Colonic mucosa (tissue), 4 donors: Measurements from ENCODE around the gene HEATR5A. TPM values are rescaled to one million over a fixed set of nuclear protein-coding genes. Genes with fewer than 3 reads are reported as not detected.
"Not testable (repeated sequence)": the region's sequence is repeated elsewhere in the genome, so short reads cannot be mapped to it uniquely, and the experiment has no call there.

Experiments used
- DNase-seq: peaks from one replicate; pipeline ENCODE4 v3.0.0-alpha.2; 2020
- H3K27ac ChIP-seq: fragments of 200-600 bp; one replicate; pipeline ENCODE4 v1.8.0; 2021
- H3K27me3 ChIP-seq: fragments of 200-600 bp; one replicate; pipeline ENCODE4 v1.8.0; 2021
- H3K36me3 ChIP-seq: fragments of 200-600 bp; one replicate; pipeline ENCODE4 v1.8.0; 2021
- H3K4me1 ChIP-seq: fragments of 200-600 bp; one replicate; pipeline ENCODE4 v1.8.0; 2021; ENCODE audit warnings: mild to moderate bottlenecking
- H3K4me3 ChIP-seq: fragments of 200-600 bp; one replicate; pipeline ENCODE4 v1.8.0; 2021
- H3K9ac ChIP-seq, 2 donors: one replicate each; pipeline ENCODE4 v1.7.0; 2013; ENCODE audit warnings: control low read depth in 2 of 2, low read depth in 2 of 2, low read length in 2 of 2
- H3K9me3 ChIP-seq: fragments of 200-600 bp; one replicate; pipeline ENCODE4 v1.8.0; 2021
- intact Hi-C: fragments of 100-400 bp; cut with DNase I; formaldehyde crosslinking; loops from one replicate; pipeline ENCODE4 v1.14.1; 2022
- total RNA-seq, 2 donors: library from RNA; stranded (reverse); fragmentation: NEBNext Ultra II Directional in 1 of 2; extraction: Animal tissue kit (Norgen Biotek cat#: 25700) in 1 of 2; gene quantifications; one replicate each; pipeline ENCODE4 v1.2.1, GENCODE V29; 2021
- TF ChIP-seq, protein P1 (sequence below): fragments of 200-600 bp; IDR thresholded peaks from one replicate; pipeline ENCODE4 v1.8.0; 2022; ENCODE audit warnings: antibody characterized with exemption, mild to moderate bottlenecking
- donor health status: healthy.
- donor health status: DM: no; HTN: no; CAD: no.
- donor health status: DM: no; HTN: no; CAD: no.

Gene HEATR5A
- total RNA-seq, 2 donors from 2014 or later: 45.5 to 58.2 TPM

DNA sequence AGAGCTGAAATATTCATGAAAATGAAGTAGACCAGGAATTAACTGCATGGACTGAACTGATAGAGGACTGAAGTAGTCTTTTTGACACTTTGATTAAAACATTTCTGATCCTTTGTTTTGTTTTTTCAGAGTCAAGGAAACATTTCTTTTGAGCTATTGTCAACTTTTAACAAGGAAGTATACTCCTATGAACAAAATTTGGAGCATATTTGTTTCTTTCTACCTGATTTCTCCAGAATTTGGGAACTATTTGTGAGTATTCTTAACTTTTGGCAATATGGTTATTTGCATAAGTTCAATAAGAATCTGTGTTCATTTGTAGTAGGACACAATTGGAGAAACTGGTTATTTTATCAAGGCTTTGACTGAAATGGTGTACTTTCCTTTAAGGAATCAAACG is 141.5 kb downstream of the HEATR5A start:
- no peaks in the 10 kb centered on the region for H3K4me1 ChIP-seq
- no peaks in the 10 kb centered on the region for H3K27me3 ChIP-seq
- H3K9ac ChIP-seq: no peak overlapping the region
- no peak for DNase-seq
- no peak overlapping the region for H3K27ac ChIP-seq
- TF ChIP-seq, protein P1, sequence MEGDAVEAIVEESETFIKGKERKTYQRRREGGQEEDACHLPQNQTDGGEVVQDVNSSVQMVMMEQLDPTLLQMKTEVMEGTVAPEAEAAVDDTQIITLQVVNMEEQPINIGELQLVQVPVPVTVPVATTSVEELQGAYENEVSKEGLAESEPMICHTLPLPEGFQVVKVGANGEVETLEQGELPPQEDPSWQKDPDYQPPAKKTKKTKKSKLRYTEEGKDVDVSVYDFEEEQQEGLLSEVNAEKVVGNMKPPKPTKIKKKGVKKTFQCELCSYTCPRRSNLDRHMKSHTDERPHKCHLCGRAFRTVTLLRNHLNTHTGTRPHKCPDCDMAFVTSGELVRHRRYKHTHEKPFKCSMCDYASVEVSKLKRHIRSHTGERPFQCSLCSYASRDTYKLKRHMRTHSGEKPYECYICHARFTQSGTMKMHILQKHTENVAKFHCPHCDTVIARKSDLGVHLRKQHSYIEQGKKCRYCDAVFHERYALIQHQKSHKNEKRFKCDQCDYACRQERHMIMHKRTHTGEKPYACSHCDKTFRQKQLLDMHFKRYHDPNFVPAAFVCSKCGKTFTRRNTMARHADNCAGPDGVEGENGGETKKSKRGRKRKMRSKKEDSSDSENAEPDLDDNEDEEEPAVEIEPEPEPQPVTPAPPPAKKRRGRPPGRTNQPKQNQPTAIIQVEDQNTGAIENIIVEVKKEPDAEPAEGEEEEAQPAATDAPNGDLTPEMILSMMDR: no peak
- intact Hi-C loops: no loop called here
- no peaks in the 10 kb centered on the region for H3K9me3 ChIP-seq
- H3K36me3 ChIP-seq: no peaks in the 10 kb centered on the region
- H3K4me3 ChIP-seq: no peak overlapping the region

DNA sequence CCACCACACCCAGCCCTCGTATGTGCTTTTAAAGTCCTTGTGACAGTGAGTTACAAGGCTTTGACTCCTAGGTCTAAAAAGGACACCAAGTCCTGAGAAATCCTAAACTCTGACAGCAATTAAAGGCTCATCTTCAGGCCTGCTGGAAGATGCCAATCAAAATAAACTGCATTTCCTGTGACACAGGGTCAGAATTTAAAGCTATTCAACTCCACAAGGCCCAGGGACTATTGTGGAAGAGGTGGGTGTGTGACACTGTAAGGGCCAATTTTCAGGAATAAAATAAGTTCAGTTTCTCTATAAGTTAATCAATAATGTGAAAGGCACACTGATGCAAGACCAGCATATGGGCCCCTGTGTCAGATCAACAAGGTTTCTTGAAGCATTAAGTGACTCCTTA is 143.3 kb downstream of the HEATR5A start:
- H3K27ac ChIP-seq: no peak overlapping the region
- H3K4me1 ChIP-seq: no peaks in the 10 kb centered on the region
- DNase-seq: no peak
- H3K9ac ChIP-seq: no peak overlapping the region
- TF ChIP-seq, protein P1: no peak
- no peaks in the 10 kb centered on the region for H3K36me3 ChIP-seq
- intact Hi-C loops: no loop called here
- H3K27me3 ChIP-seq: no peaks in the 10 kb centered on the region
- H3K9me3 ChIP-seq: no peaks in the 10 kb centered on the region
- H3K4me3 ChIP-seq: no peak overlapping the region

DNA sequence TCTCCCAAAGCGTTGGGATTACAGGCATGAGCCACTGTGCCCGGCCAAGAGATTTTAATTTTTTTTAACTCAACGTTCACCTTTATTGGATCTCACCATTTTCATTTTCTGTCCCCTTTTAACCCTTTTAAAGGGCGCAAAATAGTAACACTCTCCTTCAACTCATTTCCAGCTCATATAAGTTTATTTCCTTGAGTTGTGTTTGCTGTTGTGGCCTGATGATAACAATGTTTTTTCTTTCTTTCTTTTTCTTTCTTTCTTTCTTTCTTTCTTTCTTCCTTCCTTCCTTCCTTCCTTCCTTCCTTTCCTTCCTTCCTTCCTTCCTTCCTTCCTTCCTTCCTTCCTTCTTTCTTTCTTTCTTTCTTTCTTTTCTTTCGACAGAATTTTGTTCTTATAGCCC is 143.9 kb downstream of the HEATR5A start:
- H3K9ac ChIP-seq, H3K27ac ChIP-seq, H3K27me3 ChIP-seq, H3K4me1 ChIP-seq, H3K9me3 ChIP-seq, intact Hi-C loops, H3K36me3 ChIP-seq, DNase-seq, H3K4me3 ChIP-seq: not testable (repeated sequence)

DNA sequence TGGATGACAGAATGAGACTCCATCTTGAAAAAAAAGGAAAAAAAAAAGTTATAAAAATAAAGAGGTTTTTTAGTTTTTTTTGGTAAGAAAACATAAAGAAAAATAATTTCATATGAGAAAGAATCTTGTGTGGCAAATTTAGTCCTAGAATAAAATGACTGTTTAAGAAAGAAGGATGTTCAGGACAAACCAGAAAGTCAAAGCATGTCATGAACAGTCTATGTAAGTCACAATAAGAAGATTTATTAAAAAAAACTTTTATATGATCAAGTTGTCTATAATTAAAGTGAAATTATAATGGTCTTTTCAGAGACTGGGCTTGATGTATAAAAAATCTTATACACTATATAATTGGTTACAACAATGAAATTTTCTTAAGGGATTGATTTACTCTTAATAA is 144.6 kb downstream of the HEATR5A start:
- H3K27ac ChIP-seq: no peak overlapping the region
- TF ChIP-seq, protein P1: no peak
- no peaks in the 10 kb centered on the region for H3K27me3 ChIP-seq
- intact Hi-C loops: no loop called here
- no peak overlapping the region for H3K4me3 ChIP-seq
- DNase-seq: no peak
- no peaks in the 10 kb centered on the region for H3K9me3 ChIP-seq
- no peak overlapping the region for H3K9ac ChIP-seq
- H3K4me1 ChIP-seq: no peaks in the 10 kb centered on the region
- no peaks in the 10 kb centered on the region for H3K36me3 ChIP-seq

DNA sequence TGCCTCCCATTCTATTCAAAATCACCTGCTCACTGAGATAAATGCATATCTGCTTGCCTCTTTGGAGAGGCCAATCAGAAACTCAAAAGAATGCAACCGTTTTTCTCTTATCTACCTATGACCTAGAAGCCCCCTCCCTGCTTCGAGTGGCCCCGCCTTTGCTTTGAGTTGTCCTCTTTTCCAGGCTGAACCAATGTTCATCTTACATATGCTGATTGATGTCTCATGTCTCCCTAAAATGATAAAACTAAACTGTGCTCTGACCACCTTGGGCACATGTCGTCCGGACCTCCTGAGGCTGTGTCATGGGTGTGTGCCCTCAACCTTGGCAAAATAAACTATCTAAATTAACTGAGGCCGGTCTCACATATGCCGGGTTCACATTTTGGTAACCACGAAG is 148.7 kb downstream of the HEATR5A start:
- DNase-seq: no peak
- Histone ChIP-seq H3K27ac (no peak overlapping the region), H3K9me3 (no peaks in the 10 kb centered on the region), H3K36me3 (no peaks in the 10 kb centered on the region), H3K4me3 (no peak overlapping the region), H3K9ac (no peak overlapping the region), H3K4me1 (no peaks in the 10 kb centered on the region), H3K27me3 (no peaks in the 10 kb centered on the region)
- intact Hi-C loops: no loop called here
- TF ChIP-seq, protein P1: no peak

DNA sequence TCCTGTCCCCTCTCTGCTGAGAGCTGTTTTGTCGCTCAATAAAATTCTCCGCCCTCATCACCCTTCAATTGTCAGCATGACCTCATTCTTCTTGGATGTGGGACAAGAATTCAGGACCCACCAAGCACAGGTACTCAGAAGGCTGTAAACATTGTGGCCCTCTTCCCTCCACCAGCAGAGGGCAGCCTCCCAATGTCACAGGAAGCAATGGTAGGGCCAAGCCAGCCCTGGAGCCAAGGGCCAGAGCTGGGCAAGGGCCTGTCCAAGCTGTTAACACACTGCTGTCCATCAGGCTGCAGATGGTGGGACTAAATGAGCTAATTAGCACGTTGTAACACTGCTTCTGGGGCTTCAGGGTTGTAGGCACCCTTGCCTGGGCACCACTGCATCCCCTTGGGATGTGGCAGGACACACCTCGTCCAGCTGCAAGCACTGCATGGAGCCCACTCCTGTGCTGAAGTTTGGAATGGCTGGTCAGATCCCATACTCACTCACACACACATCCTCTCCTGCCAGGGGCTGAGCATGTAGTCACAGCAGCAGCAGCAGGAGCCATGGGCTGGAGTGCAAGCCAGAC is 150.1 kb downstream of the HEATR5A start:
- no peak overlapping the region for H3K27ac ChIP-seq
- TF ChIP-seq, protein P1: peak; percentile 30
- H3K27me3 ChIP-seq: no peaks in the 10 kb centered on the region
- no peaks in the 10 kb centered on the region for H3K36me3 ChIP-seq
- H3K4me3 ChIP-seq: no peak overlapping the region
- H3K4me1 ChIP-seq: no peaks in the 10 kb centered on the region
- DNase-seq: peak; percentile 26
- intact Hi-C loops: no loop called here
- H3K9me3 ChIP-seq: no peaks in the 10 kb centered on the region
- H3K9ac ChIP-seq: no peak overlapping the region
